Measurements from ENCODE around the gene CX3CL1.
A peak's percentile ranks its signal among the peaks of the same experiment; 100 is the strongest.

The CX3CL1 gene

GRCh38 chr16:57352636-57353047 is 19.6 kb upstream of the CX3CL1 start:
- peak; percentile 58 for DNase-seq (ENCODE audit: extremely low read depth, insufficient read length)
- no peaks in the 10 kb centered on the region for H3K27me3 ChIP-seq (replicated peaks; ENCODE audit: control insufficient read depth, insufficient read depth, low read length)
- H3K4me3 ChIP-seq (replicated peaks; ENCODE audit: low read depth, low read length): no peak overlapping the region
- TF ChIP-seq, protein P1, sequence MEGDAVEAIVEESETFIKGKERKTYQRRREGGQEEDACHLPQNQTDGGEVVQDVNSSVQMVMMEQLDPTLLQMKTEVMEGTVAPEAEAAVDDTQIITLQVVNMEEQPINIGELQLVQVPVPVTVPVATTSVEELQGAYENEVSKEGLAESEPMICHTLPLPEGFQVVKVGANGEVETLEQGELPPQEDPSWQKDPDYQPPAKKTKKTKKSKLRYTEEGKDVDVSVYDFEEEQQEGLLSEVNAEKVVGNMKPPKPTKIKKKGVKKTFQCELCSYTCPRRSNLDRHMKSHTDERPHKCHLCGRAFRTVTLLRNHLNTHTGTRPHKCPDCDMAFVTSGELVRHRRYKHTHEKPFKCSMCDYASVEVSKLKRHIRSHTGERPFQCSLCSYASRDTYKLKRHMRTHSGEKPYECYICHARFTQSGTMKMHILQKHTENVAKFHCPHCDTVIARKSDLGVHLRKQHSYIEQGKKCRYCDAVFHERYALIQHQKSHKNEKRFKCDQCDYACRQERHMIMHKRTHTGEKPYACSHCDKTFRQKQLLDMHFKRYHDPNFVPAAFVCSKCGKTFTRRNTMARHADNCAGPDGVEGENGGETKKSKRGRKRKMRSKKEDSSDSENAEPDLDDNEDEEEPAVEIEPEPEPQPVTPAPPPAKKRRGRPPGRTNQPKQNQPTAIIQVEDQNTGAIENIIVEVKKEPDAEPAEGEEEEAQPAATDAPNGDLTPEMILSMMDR (IDR thresholded peaks at IDR 0.05; ENCODE audit: insufficient read depth, low read length, poor library complexity, severe bottlenecking): no peak
- no peaks in the 10 kb centered on the region for H3K36me3 ChIP-seq (ENCODE audit: control insufficient read depth, insufficient read depth, low read length)

GRCh38 chr16:57354311-57354710 is 18.0 kb upstream of the CX3CL1 start:
- Histone ChIP-seq H3K4me3 (replicated peaks; ENCODE audit: low read depth, low read length) (no peak overlapping the region), H3K27me3 (replicated peaks; ENCODE audit: control insufficient read depth, insufficient read depth, low read length) (no peaks in the 10 kb centered on the region), H3K36me3 (ENCODE audit: control insufficient read depth, insufficient read depth, low read length) (no peaks in the 10 kb centered on the region)
- no peak for DNase-seq (ENCODE audit: extremely low read depth, insufficient read length)
- TF ChIP-seq, protein P1 (IDR thresholded peaks at IDR 0.05; ENCODE audit: insufficient read depth, low read length, poor library complexity, severe bottlenecking): no peak

DNA sequence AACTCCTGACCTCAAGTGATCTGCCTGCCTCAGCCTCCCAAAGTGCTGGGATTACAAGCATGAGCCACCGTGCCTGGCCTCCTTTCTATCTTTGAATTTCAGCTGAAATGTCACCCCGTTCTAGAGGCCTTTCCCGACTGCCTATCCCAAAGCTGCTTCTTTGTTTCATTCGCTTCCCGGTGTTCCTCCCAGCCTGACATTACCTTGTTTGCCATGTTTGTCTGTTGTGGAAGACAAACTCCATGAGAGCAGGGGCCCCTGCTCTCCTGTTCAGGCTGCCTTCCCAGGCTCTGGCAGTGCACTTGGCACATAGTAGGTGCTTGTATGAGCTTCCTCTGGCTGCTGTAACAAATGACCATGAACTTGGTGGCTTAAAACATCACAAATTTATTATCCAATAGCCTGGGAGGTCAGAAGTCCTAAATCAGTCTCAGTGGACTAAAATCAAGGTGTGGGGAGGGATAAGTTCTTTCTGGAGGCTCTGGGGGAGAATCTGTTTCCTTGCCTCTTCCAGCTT is 16.3 kb upstream of the CX3CL1 start:
- H3K27me3 ChIP-seq (replicated peaks; ENCODE audit: control insufficient read depth, insufficient read depth, low read length): no peaks in the 10 kb centered on the region
- no peaks in the 10 kb centered on the region; the same call in 1 of the 2 replicates for H3K36me3 ChIP-seq (ENCODE audit: control insufficient read depth, insufficient read depth, low read length)
- TF ChIP-seq, protein P1 (IDR thresholded peaks at IDR 0.05; ENCODE audit: insufficient read depth, low read length, poor library complexity, severe bottlenecking): no peak
- DNase-seq (ENCODE audit: extremely low read depth, insufficient read length): no peak
- no peak overlapping the region for H3K4me3 ChIP-seq (replicated peaks; ENCODE audit: low read depth, low read length)

DNA sequence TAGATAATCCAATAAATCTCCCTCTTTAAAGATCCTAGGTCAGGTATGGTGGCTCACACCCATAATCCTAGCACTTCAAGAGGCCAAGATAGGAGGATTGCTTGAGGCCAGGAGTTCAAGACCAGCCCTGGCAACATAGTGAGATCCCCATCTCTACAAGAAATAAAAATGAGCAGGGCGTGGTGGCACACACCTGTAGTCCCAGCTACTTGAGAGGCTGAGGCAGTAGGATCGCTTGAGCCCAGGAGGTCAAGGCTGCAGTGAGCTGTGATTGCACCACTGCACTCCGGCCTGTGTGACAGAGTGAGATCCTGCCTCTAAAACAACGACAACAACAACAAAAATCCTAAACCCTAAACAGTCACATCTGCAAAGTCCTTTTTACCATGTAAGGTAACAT is 15.7 kb upstream of the CX3CL1 start:
- Histone ChIP-seq H3K36me3 (ENCODE audit: control insufficient read depth, insufficient read depth, low read length) (no peaks in the 10 kb centered on the region; the same call in 1 of the 2 replicates), H3K4me3 (replicated peaks; ENCODE audit: low read depth, low read length) (no peak overlapping the region), H3K27me3 (replicated peaks; ENCODE audit: control insufficient read depth, insufficient read depth, low read length) (no peaks in the 10 kb centered on the region)
- TF ChIP-seq, protein P1 (IDR thresholded peaks at IDR 0.05; ENCODE audit: insufficient read depth, low read length, poor library complexity, severe bottlenecking): no peak
- no peak for DNase-seq (ENCODE audit: extremely low read depth, insufficient read length)

DNA sequence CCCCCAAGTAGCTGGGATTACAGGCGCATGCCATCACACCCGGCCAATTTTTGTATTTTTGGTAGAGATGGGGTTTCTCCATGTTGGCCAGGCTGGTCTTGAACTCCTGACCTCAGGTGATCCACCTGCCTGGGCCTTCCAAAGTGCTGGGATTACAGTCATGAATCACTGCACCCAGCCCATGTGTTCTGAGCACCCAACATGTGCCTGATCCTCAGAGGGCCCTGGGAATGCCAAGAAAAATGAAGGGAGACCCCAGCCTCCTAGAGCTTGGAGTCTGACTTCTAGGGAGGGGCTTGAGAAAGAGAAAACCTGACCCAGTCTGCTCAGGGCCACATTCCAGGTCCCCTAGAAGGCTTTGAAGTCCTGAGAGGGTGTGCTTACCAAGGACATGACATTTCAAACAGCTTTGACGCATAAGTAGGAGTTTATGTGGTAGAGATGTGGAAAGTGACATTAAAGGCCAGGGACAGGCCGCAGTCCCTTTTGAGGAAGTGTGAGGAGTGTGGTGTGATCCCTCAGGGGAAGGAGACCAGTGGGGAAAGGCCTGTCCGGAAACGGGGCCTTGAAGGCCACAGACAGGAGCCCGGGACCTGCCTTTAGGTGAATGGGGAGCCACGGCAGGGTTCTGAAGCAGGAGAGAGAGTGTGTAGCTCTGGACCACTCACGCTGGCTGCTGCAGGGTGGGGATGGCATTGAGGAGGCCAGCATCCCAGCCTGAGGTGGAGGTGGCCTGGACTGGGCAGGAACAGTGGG is 14.8 kb upstream of the CX3CL1 start:
- H3K36me3 ChIP-seq (ENCODE audit: control insufficient read depth, insufficient read depth, low read length): no peaks in the 10 kb centered on the region; the same call in 1 of the 2 replicates
- H3K4me3 ChIP-seq (replicated peaks; ENCODE audit: low read depth, low read length): no peak overlapping the region
- TF ChIP-seq, protein P1 (IDR thresholded peaks at IDR 0.05; ENCODE audit: insufficient read depth, low read length, poor library complexity, severe bottlenecking): no peak
- H3K27me3 ChIP-seq (replicated peaks; ENCODE audit: control insufficient read depth, insufficient read depth, low read length): no peaks in the 10 kb centered on the region
- DNase-seq (ENCODE audit: extremely low read depth, insufficient read length): peak; percentile 66

All from GM06990 (cell line).